IMR-90 (cell line): Measurements from ENCODE around the gene TMC8. TPM values are rescaled to one million over a fixed set of nuclear protein-coding genes. Genes with fewer than 3 reads are reported as not detected.
"Not testable (repeated sequence)": the region's sequence is repeated elsewhere in the genome, so short reads cannot be mapped to it uniquely, and the experiment has no call there.

Experiments used
- ATAC-seq: fragments of 200-7000 bp; cut with Tn5 transposase; 2 replicates; pipeline ENCODE4 v1.9.1; 2020; ENCODE audit warnings: low read depth, mild to moderate bottlenecking, moderate library complexity
- BruUV-seq: library from RNA; stranded (reverse); fragments of 400-500 nt; replicated peaks from 2 replicates; lab custom pipeline; 2021; lab: Mats Ljungman, UMichigan
- CTCF ChIA-PET: fragments of 300-600 bp; formaldehyde crosslinking; extraction: SDS; loops from one replicate; lab custom pipeline; 2021; ENCODE audit warnings: antibody characterized with exemption; lab: Yijun Ruan, JAX
- POLR2A ChIA-PET: fragments of 300-600 bp; sonication (Branson Sonifier 250); formaldehyde crosslinking; loops from one replicate; lab custom pipeline; 2022; ENCODE audit warnings: antibody characterized with exemption; ENCODE audit not compliant: unreplicated experiment; lab: Charles Lee
- DNase-seq: peaks from one replicate; pipeline ENCODE4 v3.0.0; 2013
- H2AFZ ChIP-seq: replicated peaks from 2 replicates; pipeline ENCODE3; 2013; ENCODE audit warnings: low read length, mild to moderate bottlenecking; ENCODE audit not compliant: poor library complexity
- H2AK5ac ChIP-seq: 2 replicates; pipeline ENCODE4 v1.6.1; 2013; ENCODE audit warnings: low read depth, low read length, inconsistent platforms
- H2AK9ac ChIP-seq: replicated peaks from 2 replicates; pipeline ENCODE3; 2013; ENCODE audit warnings: mild to moderate bottlenecking, low read depth, low read length, moderate library complexity; ENCODE audit not compliant: poor library complexity
- H2BK120ac ChIP-seq: 2 replicates; pipeline ENCODE4 v1.6.1; 2013; ENCODE audit warnings: low read depth, low read length, inconsistent platforms
- H2BK15ac ChIP-seq: 3 replicates; pipeline ENCODE4 v1.6.1; 2013; ENCODE audit warnings: low read depth, low read length, inconsistent platforms
- H2BK20ac ChIP-seq: 2 replicates; pipeline ENCODE4 v1.6.1; 2013; ENCODE audit warnings: low read depth, mild to moderate bottlenecking, inconsistent platforms, low read length, moderate library complexity
- H2BK5ac ChIP-seq: 2 replicates; pipeline ENCODE4 v1.6.1; 2013; ENCODE audit warnings: mild to moderate bottlenecking, low read depth, low read length, inconsistent platforms; ENCODE audit not compliant: poor library complexity, severe bottlenecking
- H3K14ac ChIP-seq: replicated peaks from 2 replicates; pipeline ENCODE4 v1.6.1; 2013; ENCODE audit warnings: low read depth, low read length, inconsistent platforms
- H3K18ac ChIP-seq: 2 replicates; pipeline ENCODE4 v1.6.1; 2013; ENCODE audit warnings: low read depth, low read length, control low read depth
- H3K23ac ChIP-seq: 2 replicates; pipeline ENCODE4 v1.6.1; 2013; ENCODE audit warnings: low read depth, low read length, inconsistent platforms
- H3K27ac ChIP-seq: 2 replicates; pipeline ENCODE4 v1.5.1; 2013; ENCODE audit warnings: mild to moderate bottlenecking, control low read depth, low read length; ENCODE audit not compliant: insufficient read depth
- H3K27me3 ChIP-seq: 2 replicates; pipeline ENCODE4 v1.6.1; 2013; ENCODE audit warnings: low read length; ENCODE audit not compliant: control insufficient read depth, insufficient read depth
- H3K36me3 ChIP-seq: 2 replicates; pipeline ENCODE4 v1.6.1; 2013; ENCODE audit warnings: low read length, mixed read lengths; ENCODE audit not compliant: control insufficient read depth, insufficient read depth
- H3K4ac ChIP-seq: 2 replicates; pipeline ENCODE4 v1.6.1; 2013; ENCODE audit warnings: low read depth, low read length, inconsistent platforms
- H3K4me1 ChIP-seq: 2 replicates; pipeline ENCODE4 v1.6.1; 2013; ENCODE audit warnings: low read length, mixed read lengths; ENCODE audit not compliant: control insufficient read depth, insufficient read depth
- H3K4me2 ChIP-seq: 2 replicates; pipeline ENCODE4 v1.6.1; 2013; ENCODE audit warnings: low read depth, mild to moderate bottlenecking, control low read depth, low read length, moderate library complexity
- H3K4me3 ChIP-seq: 2 replicates; pipeline ENCODE4 v1.5.1; 2013; ENCODE audit warnings: low read depth, mild to moderate bottlenecking, control low read depth, low read length, moderate library complexity; ENCODE audit not compliant: insufficient read depth
- H3K56ac ChIP-seq: 2 replicates; pipeline ENCODE4 v1.6.1; 2013; ENCODE audit warnings: low read length, inconsistent platforms; ENCODE audit not compliant: insufficient read depth; ENCODE audit errors: extremely low read depth
- H3K79me1 ChIP-seq, 2 experiments: 2 replicates each; pipeline ENCODE4 v1.6.1; 2013; ENCODE audit warnings: low read length in 2 of 2, inconsistent platforms in 1 of 2, low read depth in 1 of 2
- H3K9ac ChIP-seq: 2 replicates; pipeline ENCODE4 v1.6.1; 2013; ENCODE audit warnings: low read depth, low read length, control low read depth
- H3K9me1 ChIP-seq: 2 replicates; pipeline ENCODE4 v1.6.1; 2013; ENCODE audit warnings: low read length, inconsistent platforms; ENCODE audit not compliant: insufficient read depth
- H3K9me3 ChIP-seq: 2 replicates; pipeline ENCODE4 v1.6.1; 2013; ENCODE audit warnings: low read length; ENCODE audit not compliant: control insufficient read depth, insufficient read depth
- H4K20me1 ChIP-seq: 2 replicates; pipeline ENCODE4 v1.6.1; 2013; ENCODE audit warnings: low read length, inconsistent platforms; ENCODE audit not compliant: insufficient read depth
- H4K5ac ChIP-seq: 2 replicates; pipeline ENCODE4 v1.6.1; 2013; ENCODE audit warnings: mild to moderate bottlenecking, low read depth, low read length, control low read depth
- H4K8ac ChIP-seq, 2 experiments: 2 replicates each; pipeline ENCODE4 v1.6.1; 2013; ENCODE audit warnings: low read depth in 2 of 2, low read length in 2 of 2, control low read depth in 1 of 2, inconsistent platforms in 1 of 2
- H4K91ac ChIP-seq: 2 replicates; pipeline ENCODE4 v1.6.1; 2013; ENCODE audit warnings: low read depth, low read length, inconsistent platforms; ENCODE audit not compliant: insufficient read depth
- WGBS, 2 experiments: methylation state at CpG; one replicate each; pipeline versions ENCODE4 v1.1.5 to v1.1.7; 2013; ENCODE audit warnings: missing lambda C conversion rate in 2 of 2; ENCODE audit not compliant: insufficient read length in 1 of 2; ENCODE audit errors: extremely low coverage in 2 of 2; 5-methylcytosine and 5-hydroxymethylcytosine counted together
- dilution Hi-C: fragments of 300-500 bp; cut with HindIII; formaldehyde crosslinking; loops from one replicate; pipeline ENCODE4 v1.14.3; 2018; ENCODE audit warnings: low sequenced_read_pairs; ENCODE audit not compliant: unreplicated experiment
- in situ Hi-C: fragments of 300-500 bp; cut with MboI; formaldehyde crosslinking; loops from 3 replicates; pipeline ENCODE4 v1.14.3; 2019; ENCODE audit warnings: low sequenced_read_pairs, inconsistent platforms, mixed read lengths
- intact Hi-C: fragments of 100-400 bp; cut with micrococcal nuclease; formaldehyde crosslinking; loops from 2 replicates; pipeline ENCODE4 v1.10.0; 2022
- polyA plus RNA-seq, 3 experiments: library from polyadenylated mRNA; depleted of rRNA; stranded (reverse); fragments of >200 nt; gene quantifications; 2 replicates each; pipeline ENCODE4 v1.2.3, GENCODE V29; 2012; ENCODE audit warnings: low replicate concordance in 1 of 3
- total RNA-seq: library from RNA; depleted of rRNA; stranded (reverse); fragments of >200 nt; gene quantifications from 2 replicates; pipeline ENCODE4 v1.2.3, GENCODE V29; 2012

Gene TMC8
- total and polyA plus RNA-seq, 2 of the 4 experiments (the other 2 are of a cell fraction) = not detected

- H2AFZ ChIP-seq, in situ Hi-C loops, H4K8ac ChIP-seq, DNase-seq, H2BK20ac ChIP-seq, H3K4me3 ChIP-seq, H3K9ac ChIP-seq, H4K5ac ChIP-seq, H4K91ac ChIP-seq, H4K20me1 ChIP-seq, H3K18ac ChIP-seq, ATAC-seq, dilution Hi-C loops, H3K4ac ChIP-seq, H3K79me1 ChIP-seq, H2BK15ac ChIP-seq, H3K56ac ChIP-seq, H3K27ac ChIP-seq, H3K9me1 ChIP-seq, H3K4me1 ChIP-seq, H3K4me2 ChIP-seq, intact Hi-C loops, H3K27me3 ChIP-seq, H3K9me3 ChIP-seq, H3K14ac ChIP-seq, BruUV-seq, H2AK9ac ChIP-seq, H2BK5ac ChIP-seq, H2BK120ac ChIP-seq, H2AK5ac ChIP-seq, H3K23ac ChIP-seq, POLR2A ChIA-PET, CTCF ChIA-PET: not testable (repeated sequence)
- H3K36me3 ChIP-seq = peaks cover 37% of the 10 kb centered on the region
- WGBS, 2 experiments = no CpG with 5 or more reads among the region's 5 CpGs
Observed at GRCh38 chr17:78082355-78082872, 48.2 kb upstream of the TMC8 start.
